H9 (cell line): ENCODE data around the gene UBASH3A. TPM values are rescaled to one million over a fixed set of nuclear protein-coding genes. Genes with fewer than 3 reads are reported as not detected.

Experiments
- DNase-seq: peaks from one replicate; pipeline ENCODE4 v3.0.0-alpha.2; 2017
- H2AFZ ChIP-seq: one replicate; pipeline ENCODE4 v1.6.1; 2013; ENCODE audit warnings: mild to moderate bottlenecking, low read length, control low read depth, moderate library complexity
- H2AK5ac ChIP-seq: 2 replicates; pipeline ENCODE4 v1.6.1; 2013; ENCODE audit warnings: low read length, control low read depth, mixed read lengths; ENCODE audit not compliant: insufficient read length
- H2BK120ac ChIP-seq: one replicate; pipeline ENCODE4 v1.6.1; 2013; ENCODE audit warnings: low read depth, mild to moderate bottlenecking, low read length, control low read depth, inconsistent platforms; ENCODE audit not compliant: poor library complexity, severe bottlenecking
- H2BK12ac ChIP-seq: 2 replicates; pipeline ENCODE4 v1.6.1; 2013; ENCODE audit warnings: low read length, control low read depth, mixed read lengths, low read depth; ENCODE audit not compliant: insufficient read length
- H2BK15ac ChIP-seq: 2 replicates; pipeline ENCODE4 v1.6.1; 2013; ENCODE audit warnings: low read depth, low read length, control low read depth
- H2BK20ac ChIP-seq: one replicate; pipeline ENCODE4 v1.6.1; 2013; ENCODE audit warnings: low read depth, mild to moderate bottlenecking, low read length, control low read depth, inconsistent platforms; ENCODE audit not compliant: poor library complexity, severe bottlenecking
- H2BK5ac ChIP-seq: 2 replicates; pipeline ENCODE4 v1.6.1; 2013; ENCODE audit warnings: low read length, control low read depth, mixed read lengths; ENCODE audit not compliant: insufficient read length
- H3K14ac ChIP-seq: 2 replicates; pipeline ENCODE4 v1.6.1; 2013; ENCODE audit warnings: low read length, control low read depth; ENCODE audit not compliant: insufficient read depth
- H3K18ac ChIP-seq: 2 replicates; pipeline ENCODE4 v1.6.1; 2013; ENCODE audit warnings: low read depth, mild to moderate bottlenecking, mixed read lengths, low read length, control low read depth; ENCODE audit not compliant: insufficient read length
- H3K23ac ChIP-seq: 2 replicates; pipeline ENCODE4 v1.6.1; 2013; ENCODE audit warnings: low read length, control low read depth, mixed read lengths, low read depth; ENCODE audit not compliant: insufficient read length
- H3K23me2 ChIP-seq: 2 replicates; pipeline ENCODE4 v1.6.1; 2013; ENCODE audit warnings: low read depth, mild to moderate bottlenecking, mixed read lengths, low read length, control low read depth; ENCODE audit not compliant: insufficient read length, poor library complexity, severe bottlenecking
- H3K27ac ChIP-seq: 2 replicates; pipeline ENCODE4 v1.5.1; 2013; ENCODE audit warnings: low read length, control low read depth, mixed read lengths, low read depth; ENCODE audit not compliant: insufficient read length
- H3K27me3 ChIP-seq: 2 replicates; pipeline ENCODE4 v1.6.1; 2013; ENCODE audit warnings: low read length, control low read depth, inconsistent platforms; ENCODE audit not compliant: insufficient read depth
- H3K4ac ChIP-seq: 2 replicates; pipeline ENCODE4 v1.6.1; 2013; ENCODE audit warnings: low read depth, mild to moderate bottlenecking, control low read depth, inconsistent platforms, low read length, moderate library complexity
- H3K4me1 ChIP-seq: 2 replicates; pipeline ENCODE4 v1.6.1; 2013; ENCODE audit warnings: low read length, control low read depth, inconsistent platforms; ENCODE audit not compliant: insufficient read depth
- H3K4me2 ChIP-seq: 2 replicates; pipeline ENCODE4 v1.6.1; 2013; ENCODE audit warnings: low read length, control low read depth, mixed read lengths; ENCODE audit not compliant: insufficient read length, insufficient read depth
- H3K56ac ChIP-seq: 2 replicates; pipeline ENCODE4 v1.6.1; 2013; ENCODE audit warnings: low read depth, mild to moderate bottlenecking, mixed read lengths, low read length, control low read depth; ENCODE audit not compliant: insufficient read length
- H3K79me1 ChIP-seq: 2 replicates; pipeline ENCODE4 v1.6.1; 2013; ENCODE audit warnings: low read depth, mild to moderate bottlenecking, moderate library complexity, low read length, control low read depth, inconsistent platforms; ENCODE audit not compliant: insufficient read depth, poor library complexity, severe bottlenecking
- H3K79me2 ChIP-seq: 2 replicates; pipeline ENCODE4 v1.6.1; 2013; ENCODE audit warnings: low read length, control low read depth, inconsistent platforms; ENCODE audit not compliant: insufficient read depth
- H3K9ac ChIP-seq: 2 replicates; pipeline ENCODE4 v1.6.1; 2013; ENCODE audit warnings: low read length, control low read depth, mixed read lengths; ENCODE audit not compliant: insufficient read length; ENCODE audit errors: extremely low read depth
- H3K9me3 ChIP-seq: one replicate; pipeline ENCODE4 v1.6.1; 2013; ENCODE audit warnings: low read depth, low read length, inconsistent platforms; ENCODE audit not compliant: control insufficient read depth
- H3T11ph ChIP-seq: one replicate; pipeline ENCODE4 v1.6.1; 2013; ENCODE audit warnings: mild to moderate bottlenecking, low read length, control low read depth, inconsistent platforms
- H4K20me1 ChIP-seq: one replicate; pipeline ENCODE4 v1.6.1; 2013; ENCODE audit not compliant: control insufficient read depth, insufficient read length, insufficient read depth
- H4K5ac ChIP-seq: 2 replicates; pipeline ENCODE4 v1.6.1; 2013; ENCODE audit warnings: low read depth, mild to moderate bottlenecking, mixed read lengths, low read length, control low read depth; ENCODE audit not compliant: insufficient read length
- H4K8ac ChIP-seq: replicated peaks from 2 replicates; pipeline ENCODE4 v1.6.1; 2013; ENCODE audit warnings: low read length, control low read depth, mixed read lengths, low read depth; ENCODE audit not compliant: insufficient read length
- H4K91ac ChIP-seq: 2 replicates; pipeline ENCODE4 v1.6.1; 2013; ENCODE audit warnings: low read depth, mild to moderate bottlenecking, moderate library complexity, mixed read lengths, low read length, control low read depth; ENCODE audit not compliant: insufficient read length
- H3K27ac Mint-ChIP-seq, 3 experiments: 2 replicates in 2 of 3; 3 replicates in 1 of 3; pipeline ENCODE4 v1.8.0; 2020 to 2021; ENCODE audit warnings: mixed read lengths in 3 of 3, mild to moderate bottlenecking in 1 of 3, moderate library complexity in 1 of 3
- H3K27me3 Mint-ChIP-seq: 2 replicates; pipeline ENCODE4 v1.8.0; 2021; ENCODE audit warnings: low read depth, mild to moderate bottlenecking, moderate library complexity, mixed read lengths
- H3K36me3 Mint-ChIP-seq, 3 experiments: 2 replicates in 2 of 3; 3 replicates in 1 of 3; pipeline ENCODE4 v1.8.0; 2020 to 2021; ENCODE audit warnings: low read depth in 3 of 3, mixed read lengths in 3 of 3; ENCODE audit not compliant: insufficient read depth in 1 of 3
- H3K4me1 Mint-ChIP-seq, 2 experiments: 2 replicates each; pipeline ENCODE4 v1.8.0; 2020; ENCODE audit warnings: mixed read lengths in 2 of 2
- H3K4me3 Mint-ChIP-seq, 2 experiments: 2 replicates in 1 of 2; 3 replicates in 1 of 2; pipeline ENCODE4 v1.8.0; 2020 to 2021; ENCODE audit warnings: mild to moderate bottlenecking in 2 of 2, mixed read lengths in 2 of 2, moderate library complexity in 1 of 2
- H3K9me3 Mint-ChIP-seq, 2 experiments: 2 replicates in 1 of 2; 3 replicates in 1 of 2; pipeline ENCODE4 v1.8.0; 2020; ENCODE audit warnings: mild to moderate bottlenecking in 2 of 2, mixed read lengths in 2 of 2, moderate library complexity in 1 of 2
- WGBS: extraction: QIAGEN DNeasy Blood & Tissue Kit; methylation state at CpG from one replicate; pipeline ENCODE4 v1.1.7; 2013; ENCODE audit warnings: missing lambda C conversion rate, low lambda C conversion rate, mixed read lengths; ENCODE audit not compliant: insufficient read length; ENCODE audit errors: extremely low coverage; 5-methylcytosine and 5-hydroxymethylcytosine counted together
- total RNA-seq: library from RNA; stranded (reverse); gene quantifications from 2 replicates; pipeline ENCODE4 v1.2.1, GENCODE V29; 2021
- TF ChIP-seq, protein P1 (sequence below): fragments of 200-600 bp; sonication (generic); conservative IDR thresholded peaks from 3 replicates; pipeline ENCODE4 v1.8.0; 2021; ENCODE audit warnings: antibody characterized with exemption, mild to moderate bottlenecking

UBASH3A gene
- total RNA-seq, 1 experiment from 2014 or later: not detected

DNA sequence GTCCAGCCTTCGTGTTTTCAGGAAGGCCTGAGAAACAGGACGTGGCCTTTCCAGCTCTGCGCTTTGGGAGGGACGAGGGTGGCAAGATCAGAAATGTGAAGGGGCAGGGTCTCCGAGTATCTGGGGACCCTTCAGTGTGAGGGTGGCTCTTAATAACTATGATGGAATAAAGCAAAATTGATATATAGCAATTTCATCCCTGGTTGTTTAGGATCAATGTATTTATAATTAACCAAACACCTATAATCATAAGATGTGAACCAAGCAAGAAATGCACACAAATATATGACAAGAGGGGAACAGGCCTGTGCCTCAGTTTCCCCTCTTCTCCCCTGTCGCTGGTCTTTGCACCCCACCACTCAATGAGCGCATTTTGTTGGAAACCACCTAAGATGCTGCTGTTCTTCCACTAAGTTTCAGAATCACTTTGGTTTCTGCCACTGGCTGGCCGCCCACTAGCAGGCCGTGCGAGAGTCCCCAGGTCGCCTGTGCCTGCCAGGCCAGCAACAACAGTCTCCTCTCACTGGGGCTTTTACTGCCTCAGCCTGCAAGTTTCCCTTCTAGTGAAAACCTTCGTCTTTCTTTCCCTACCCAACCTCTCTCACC is 36.6 kb downstream of the UBASH3A start:
- H2BK5ac ChIP-seq: no peak overlapping the region
- no CpG with 5 or more reads among the region's 12 CpGs for WGBS
- no peak for DNase-seq
- no peak overlapping the region for H3T11ph ChIP-seq
- H3K4me1 ChIP-seq: no peaks in the 10 kb centered on the region
- no peak overlapping the region for H2AK5ac ChIP-seq
- no peaks in the 10 kb centered on the region for H3K23me2 ChIP-seq
- H2BK12ac ChIP-seq: no peak overlapping the region
- Mint-ChIP-seq H3K4me1 (no peaks in the 10 kb centered on the region), H3K27me3 (peaks cover 31% of the 10 kb centered on the region), H3K9me3 (peaks cover 0 to 5% of the 10 kb centered on the region in 2 experiments; a peak in 2 of 5 replicates), H3K4me3 (no peak overlapping the region), H3K27ac (no peak overlapping the region), H3K36me3 (no peaks in the 10 kb centered on the region)
- H4K5ac ChIP-seq: no peak overlapping the region
- H3K14ac ChIP-seq: no peak overlapping the region
- no peaks in the 10 kb centered on the region for H3K9me3 ChIP-seq
- no peak overlapping the region for H4K91ac ChIP-seq
- no peak overlapping the region for H3K56ac ChIP-seq
- H3K9ac ChIP-seq: no peak overlapping the region
- no peak overlapping the region for H2BK15ac ChIP-seq
- H3K27me3 ChIP-seq: no peaks in the 10 kb centered on the region
- H4K20me1 ChIP-seq: peaks cover 3% of the 10 kb centered on the region
- H3K4ac ChIP-seq: no peak overlapping the region
- H3K23ac ChIP-seq: no peak overlapping the region
- H4K8ac ChIP-seq: no peak overlapping the region
- TF ChIP-seq, protein P1, sequence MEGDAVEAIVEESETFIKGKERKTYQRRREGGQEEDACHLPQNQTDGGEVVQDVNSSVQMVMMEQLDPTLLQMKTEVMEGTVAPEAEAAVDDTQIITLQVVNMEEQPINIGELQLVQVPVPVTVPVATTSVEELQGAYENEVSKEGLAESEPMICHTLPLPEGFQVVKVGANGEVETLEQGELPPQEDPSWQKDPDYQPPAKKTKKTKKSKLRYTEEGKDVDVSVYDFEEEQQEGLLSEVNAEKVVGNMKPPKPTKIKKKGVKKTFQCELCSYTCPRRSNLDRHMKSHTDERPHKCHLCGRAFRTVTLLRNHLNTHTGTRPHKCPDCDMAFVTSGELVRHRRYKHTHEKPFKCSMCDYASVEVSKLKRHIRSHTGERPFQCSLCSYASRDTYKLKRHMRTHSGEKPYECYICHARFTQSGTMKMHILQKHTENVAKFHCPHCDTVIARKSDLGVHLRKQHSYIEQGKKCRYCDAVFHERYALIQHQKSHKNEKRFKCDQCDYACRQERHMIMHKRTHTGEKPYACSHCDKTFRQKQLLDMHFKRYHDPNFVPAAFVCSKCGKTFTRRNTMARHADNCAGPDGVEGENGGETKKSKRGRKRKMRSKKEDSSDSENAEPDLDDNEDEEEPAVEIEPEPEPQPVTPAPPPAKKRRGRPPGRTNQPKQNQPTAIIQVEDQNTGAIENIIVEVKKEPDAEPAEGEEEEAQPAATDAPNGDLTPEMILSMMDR: no peak
- H3K79me1 ChIP-seq: no peaks in the 10 kb centered on the region
- no peak overlapping the region for H3K4me2 ChIP-seq
- H3K27ac ChIP-seq: no peak overlapping the region
- no peaks in the 10 kb centered on the region for H3K79me2 ChIP-seq
- no peak overlapping the region for H3K18ac ChIP-seq
- H2BK20ac ChIP-seq: no peak overlapping the region
- H2BK120ac ChIP-seq: no peak overlapping the region
- H2AFZ ChIP-seq: no peak overlapping the region
